ENCODE data around the gene DCPS. TPM values are rescaled to one million over a fixed set of nuclear protein-coding genes. Genes with fewer than 3 reads are reported as not detected.

Gene DCPS
- total RNA-seq, 1 experiment from 2014 or later: 25.6 TPM

DNA sequence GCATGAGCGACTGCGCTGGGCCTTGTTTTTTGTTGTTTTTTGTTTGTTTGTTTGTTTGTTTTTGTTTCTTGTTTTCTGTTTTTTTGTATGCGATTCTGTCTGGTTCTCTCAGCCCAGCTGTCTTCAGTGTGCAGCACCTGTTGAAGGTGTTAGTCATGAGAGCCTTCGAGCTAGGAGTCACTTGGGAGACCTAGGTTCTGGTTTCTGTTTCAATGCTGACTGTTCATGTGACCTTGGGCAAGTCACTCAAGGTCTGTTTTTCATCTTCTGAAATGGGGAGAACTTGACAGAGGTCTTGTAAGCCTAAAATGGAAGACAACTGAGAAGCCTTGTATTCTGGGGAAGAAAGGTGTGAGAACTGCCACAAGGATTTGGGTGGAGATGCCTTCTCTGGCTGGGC is 1.8 kb downstream of the DCPS start (continued):
- TF ChIP-seq, protein P1, sequence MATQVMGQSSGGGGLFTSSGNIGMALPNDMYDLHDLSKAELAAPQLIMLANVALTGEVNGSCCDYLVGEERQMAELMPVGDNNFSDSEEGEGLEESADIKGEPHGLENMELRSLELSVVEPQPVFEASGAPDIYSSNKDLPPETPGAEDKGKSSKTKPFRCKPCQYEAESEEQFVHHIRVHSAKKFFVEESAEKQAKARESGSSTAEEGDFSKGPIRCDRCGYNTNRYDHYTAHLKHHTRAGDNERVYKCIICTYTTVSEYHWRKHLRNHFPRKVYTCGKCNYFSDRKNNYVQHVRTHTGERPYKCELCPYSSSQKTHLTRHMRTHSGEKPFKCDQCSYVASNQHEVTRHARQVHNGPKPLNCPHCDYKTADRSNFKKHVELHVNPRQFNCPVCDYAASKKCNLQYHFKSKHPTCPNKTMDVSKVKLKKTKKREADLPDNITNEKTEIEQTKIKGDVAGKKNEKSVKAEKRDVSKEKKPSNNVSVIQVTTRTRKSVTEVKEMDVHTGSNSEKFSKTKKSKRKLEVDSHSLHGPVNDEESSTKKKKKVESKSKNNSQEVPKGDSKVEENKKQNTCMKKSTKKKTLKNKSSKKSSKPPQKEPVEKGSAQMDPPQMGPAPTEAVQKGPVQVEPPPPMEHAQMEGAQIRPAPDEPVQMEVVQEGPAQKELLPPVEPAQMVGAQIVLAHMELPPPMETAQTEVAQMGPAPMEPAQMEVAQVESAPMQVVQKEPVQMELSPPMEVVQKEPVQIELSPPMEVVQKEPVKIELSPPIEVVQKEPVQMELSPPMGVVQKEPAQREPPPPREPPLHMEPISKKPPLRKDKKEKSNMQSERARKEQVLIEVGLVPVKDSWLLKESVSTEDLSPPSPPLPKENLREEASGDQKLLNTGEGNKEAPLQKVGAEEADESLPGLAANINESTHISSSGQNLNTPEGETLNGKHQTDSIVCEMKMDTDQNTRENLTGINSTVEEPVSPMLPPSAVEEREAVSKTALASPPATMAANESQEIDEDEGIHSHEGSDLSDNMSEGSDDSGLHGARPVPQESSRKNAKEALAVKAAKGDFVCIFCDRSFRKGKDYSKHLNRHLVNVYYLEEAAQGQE (IDR thresholded peaks at IDR 0.05; ENCODE audit: low read depth): no peak
- TF ChIP-seq YY1 (IDR thresholded peaks at IDR 0.05; ENCODE audit: extremely low read depth, insufficient replicate concordance, low read depth, low read length) (no peak), ZFX (IDR thresholded peaks at IDR 0.05) (no peak), FOSL1 (IDR thresholded peaks at IDR 0.05; ENCODE audit: low read depth) (no peak), POLR2A (IDR thresholded peaks at IDR 0.05; ENCODE audit: borderline replicate concordance, extremely low read depth, insufficient read depth, insufficient read length) (no peak), CBX3 (IDR thresholded peaks at IDR 0.05; ENCODE audit: low read depth) (no peak), POLR2AphosphoS5 (IDR thresholded peaks at IDR 0.05; ENCODE audit: low read depth, low read length) (no peak)

DNA sequence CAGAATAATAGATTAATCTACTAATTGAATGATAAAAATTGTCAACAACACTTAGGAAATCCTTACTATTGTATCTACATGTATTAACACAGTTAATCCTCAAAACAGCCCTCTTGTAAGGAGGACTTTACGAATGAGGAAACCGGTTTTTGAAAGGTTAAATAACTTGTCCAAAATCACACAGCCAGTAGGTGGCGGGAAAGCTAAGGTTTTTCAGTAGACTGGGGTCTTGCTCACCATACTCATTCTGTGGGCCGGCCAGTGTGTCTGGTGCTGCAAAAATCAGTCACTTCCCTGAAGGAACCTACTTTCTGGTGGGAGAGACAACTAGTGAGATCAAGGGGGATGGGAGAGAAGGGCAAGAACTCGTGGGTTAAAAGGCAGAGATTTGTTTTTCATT is 3.8 kb downstream of the DCPS start:
- Histone ChIP-seq H3K4me2 (ENCODE audit: low read length) (no peak overlapping the region), H3K4me1 (ENCODE audit: control insufficient read depth in 1 of 2, insufficient read depth in 2 of 2, low read length in 2 of 2) (peaks cover 9 to 19% of the 10 kb centered on the region in 2 experiments; a peak in 2 of 4 replicates), H3K4me3 (replicated peaks in 1 of 2; ENCODE audit: low read depth in 1 of 2, low read length in 2 of 2) (no peak overlapping the region), H3K9me2 (ENCODE audit: insufficient read depth) (no peaks in the 10 kb centered on the region), H2AFZ (ENCODE audit: low read depth, low read length, poor library complexity, severe bottlenecking) (no peak overlapping the region), H3K9me3 (ENCODE audit: control insufficient read depth in 1 of 2, insufficient read depth in 1 of 2, low read depth in 1 of 2, low read length in 2 of 2) (no peaks in the 10 kb centered on the region), H3K36me3 (ENCODE audit: control insufficient read depth in 1 of 2, insufficient read depth in 2 of 2, low read length in 2 of 2) (no peaks in the 10 kb centered on the region), H3K9ac (ENCODE audit: low read length) (no peak overlapping the region), H3K27me3 (ENCODE audit: insufficient read depth, low read length) (no peaks in the 10 kb centered on the region), H3K79me2 (ENCODE audit: insufficient read depth, low read length) (peaks cover 9% of the 10 kb centered on the region), H4K20me1 (ENCODE audit: insufficient read depth) (no peaks in the 10 kb centered on the region), H3K27ac (ENCODE audit: low read depth, low read length) (no peak overlapping the region)
- CTCF ChIA-PET: interaction anchor here (5.9 kb wide), 1 partner anchor 173 kb away, joined by 74 read pairs; no protein-coding TSS in a partner anchor
- RAD21 ChIA-PET (ENCODE audit: low non-redundant PET in 1 of 2, low total read pairs in 2 of 2, uncharacterized antibody in 2 of 2, unreplicated experiment in 2 of 2): no interaction called here
- POLR2A ChIA-PET: no interaction called here
- no TSS peak for BruUV-seq (replicated peaks)
- intact Hi-C loops (cut with micrococcal nuclease): no loop called here
- ATAC-seq (no peak), DNase-seq (ENCODE audit: low read depth, low spot score) (no peak)
- TF ChIP-seq RAD21 (IDR thresholded peaks at IDR 0.05; ENCODE audit: low read depth) (peak; percentile 62), SP1 (IDR thresholded peaks at IDR 0.05; ENCODE audit: low read depth) (no peak)
- TF ChIP-seq, protein P2, sequence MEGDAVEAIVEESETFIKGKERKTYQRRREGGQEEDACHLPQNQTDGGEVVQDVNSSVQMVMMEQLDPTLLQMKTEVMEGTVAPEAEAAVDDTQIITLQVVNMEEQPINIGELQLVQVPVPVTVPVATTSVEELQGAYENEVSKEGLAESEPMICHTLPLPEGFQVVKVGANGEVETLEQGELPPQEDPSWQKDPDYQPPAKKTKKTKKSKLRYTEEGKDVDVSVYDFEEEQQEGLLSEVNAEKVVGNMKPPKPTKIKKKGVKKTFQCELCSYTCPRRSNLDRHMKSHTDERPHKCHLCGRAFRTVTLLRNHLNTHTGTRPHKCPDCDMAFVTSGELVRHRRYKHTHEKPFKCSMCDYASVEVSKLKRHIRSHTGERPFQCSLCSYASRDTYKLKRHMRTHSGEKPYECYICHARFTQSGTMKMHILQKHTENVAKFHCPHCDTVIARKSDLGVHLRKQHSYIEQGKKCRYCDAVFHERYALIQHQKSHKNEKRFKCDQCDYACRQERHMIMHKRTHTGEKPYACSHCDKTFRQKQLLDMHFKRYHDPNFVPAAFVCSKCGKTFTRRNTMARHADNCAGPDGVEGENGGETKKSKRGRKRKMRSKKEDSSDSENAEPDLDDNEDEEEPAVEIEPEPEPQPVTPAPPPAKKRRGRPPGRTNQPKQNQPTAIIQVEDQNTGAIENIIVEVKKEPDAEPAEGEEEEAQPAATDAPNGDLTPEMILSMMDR (IDR thresholded peaks at IDR 0.05 in 2 of 3, conservative IDR thresholded peaks at IDR 0.05 in 1 of 3; ENCODE audit: borderline replicate concordance in 1 of 3, insufficient read depth in 1 of 3, low read depth in 2 of 3, low read length in 2 of 3): peak; percentile 17 to 48 (median 26); a peak in 4 of 6 replicates
